ENCODE measurements around the gene GNG2. TPM values are rescaled to one million over a fixed set of nuclear protein-coding genes. Genes with fewer than 3 reads are reported as not detected.

Gene GNG2
- total RNA-seq, 1 experiment from 2014 or later, result 7.0 TPM

- H2BK120ac ChIP-seq (ENCODE audit: low read depth, low read length, poor library complexity, severe bottlenecking), result no peak overlapping the region
- no peak overlapping the region for H3K4me3 Mint-ChIP-seq
- no peak overlapping the region for H2BK20ac ChIP-seq (ENCODE audit: low read depth, low read length, poor library complexity, severe bottlenecking)
- H3K27ac Mint-ChIP-seq, result no peak overlapping the region
- no peaks in the 10 kb centered on the region for H3K23me2 ChIP-seq (ENCODE audit: insufficient read length, low read depth, low read length, poor library complexity, severe bottlenecking)
- no peak overlapping the region for H2BK5ac ChIP-seq (ENCODE audit: insufficient read length, low read length)
- TF ChIP-seq CTCF (conservative IDR thresholded peaks at IDR 0.05), result no peak
- no peak overlapping the region for H3K4me2 ChIP-seq (ENCODE audit: insufficient read depth, insufficient read length, low read length)
- H3K9me3 Mint-ChIP-seq, result no peaks in the 10 kb centered on the region
- no peaks in the 10 kb centered on the region for H4K20me1 ChIP-seq (ENCODE audit: control insufficient read depth, insufficient read depth, insufficient read length)
- H3K79me1 ChIP-seq (ENCODE audit: insufficient read depth, low read depth, low read length, poor library complexity, severe bottlenecking), result no peaks in the 10 kb centered on the region
- H3K4me1 ChIP-seq (ENCODE audit: insufficient read depth, low read length), result no peaks in the 10 kb centered on the region
- no peaks in the 10 kb centered on the region for H3K27me3 Mint-ChIP-seq (ENCODE audit: low read depth)
- H4K91ac ChIP-seq (ENCODE audit: insufficient read length, low read depth, low read length), result no peak overlapping the region
- WGBS (ENCODE audit: extremely low coverage, insufficient read length, low lambda C conversion rate), result no CpG with 5 or more reads among the region's 6 CpGs
- H3K9ac ChIP-seq (ENCODE audit: extremely low read depth, insufficient read length, low read length), result no peak overlapping the region
- H3K14ac ChIP-seq (ENCODE audit: insufficient read depth, low read length), result no peak overlapping the region
- H2AK5ac ChIP-seq (ENCODE audit: insufficient read length, low read length), result no peak overlapping the region
- no peaks in the 10 kb centered on the region for H3K27me3 ChIP-seq (ENCODE audit: insufficient read depth, low read length)
- H3K36me3 Mint-ChIP-seq (ENCODE audit: insufficient read depth in 1 of 3, low read depth in 3 of 3), result no peaks in the 10 kb centered on the region
- H4K5ac ChIP-seq (ENCODE audit: insufficient read length, low read depth, low read length), result no peak overlapping the region
- no peak overlapping the region for H2BK15ac ChIP-seq (ENCODE audit: low read depth, low read length)
- H3K9me3 ChIP-seq (ENCODE audit: control insufficient read depth, low read depth, low read length), result no peaks in the 10 kb centered on the region
- H2AFZ ChIP-seq (ENCODE audit: low read length), result no peak overlapping the region
- DNase-seq, result no peak
- H3K4me1 Mint-ChIP-seq, result peaks cover 0 to 2% of the 10 kb centered on the region in 2 experiments; a peak in 2 of 4 replicates
- no peaks in the 10 kb centered on the region for H3K79me2 ChIP-seq (ENCODE audit: insufficient read depth, low read length)
- no peak overlapping the region for H3K56ac ChIP-seq (ENCODE audit: insufficient read length, low read depth, low read length)
- no peak overlapping the region for H3K18ac ChIP-seq (ENCODE audit: insufficient read length, low read depth, low read length)
- H3K23ac ChIP-seq (ENCODE audit: insufficient read length, low read depth, low read length), result no peak overlapping the region
- H3T11ph ChIP-seq (ENCODE audit: low read length), result no peak overlapping the region
- H3K27ac ChIP-seq (ENCODE audit: insufficient read length, low read depth, low read length), result no peak overlapping the region
- no peak overlapping the region for H4K8ac ChIP-seq (replicated peaks; ENCODE audit: insufficient read length, low read depth, low read length)
- H3K4ac ChIP-seq (ENCODE audit: low read depth, low read length), result no peak overlapping the region
- H2BK12ac ChIP-seq (ENCODE audit: insufficient read length, low read depth, low read length), result no peak overlapping the region
Measured at GRCh38 chr14:51917193-51917592, 56.8 kb downstream of the GNG2 start.
